GM19025 (cell line): Measurements from ENCODE around the gene SMPD4.
"Not testable (repeated sequence)": the region's sequence is repeated elsewhere in the genome, so short reads cannot be mapped to it uniquely, and the experiment has no call there.

Experiments
- ATAC-seq: cut with Tn5 transposase; IDR thresholded peaks from one replicate; pipeline ENCODE4 v1.9.1; 2021; ENCODE audit warnings: mild to moderate bottlenecking, low read depth, moderate library complexity; ENCODE audit not compliant: unreplicated experiment

Gene SMPD4

DNA sequence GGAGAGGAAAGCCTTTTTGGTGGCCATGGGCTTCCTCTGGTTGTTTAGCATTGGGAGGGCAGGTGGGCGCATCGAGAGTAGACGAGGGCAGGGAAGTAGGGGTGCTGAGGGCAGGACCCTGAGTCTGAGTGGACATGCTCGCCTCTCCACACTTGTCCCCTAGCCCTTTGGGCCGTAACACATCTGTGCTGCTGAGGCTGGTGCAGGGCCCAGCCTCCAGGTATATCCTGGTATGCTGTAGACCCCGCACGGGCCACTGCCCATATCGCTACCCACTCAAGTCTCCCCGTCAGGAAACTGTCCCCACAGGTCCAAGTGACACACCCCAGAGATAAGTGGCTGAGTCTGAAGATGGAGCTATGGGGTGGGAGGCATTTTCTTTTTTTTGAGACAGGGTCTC lies 22.8 kb downstream of the SMPD4 start:
- no peak for ATAC-seq

DNA sequence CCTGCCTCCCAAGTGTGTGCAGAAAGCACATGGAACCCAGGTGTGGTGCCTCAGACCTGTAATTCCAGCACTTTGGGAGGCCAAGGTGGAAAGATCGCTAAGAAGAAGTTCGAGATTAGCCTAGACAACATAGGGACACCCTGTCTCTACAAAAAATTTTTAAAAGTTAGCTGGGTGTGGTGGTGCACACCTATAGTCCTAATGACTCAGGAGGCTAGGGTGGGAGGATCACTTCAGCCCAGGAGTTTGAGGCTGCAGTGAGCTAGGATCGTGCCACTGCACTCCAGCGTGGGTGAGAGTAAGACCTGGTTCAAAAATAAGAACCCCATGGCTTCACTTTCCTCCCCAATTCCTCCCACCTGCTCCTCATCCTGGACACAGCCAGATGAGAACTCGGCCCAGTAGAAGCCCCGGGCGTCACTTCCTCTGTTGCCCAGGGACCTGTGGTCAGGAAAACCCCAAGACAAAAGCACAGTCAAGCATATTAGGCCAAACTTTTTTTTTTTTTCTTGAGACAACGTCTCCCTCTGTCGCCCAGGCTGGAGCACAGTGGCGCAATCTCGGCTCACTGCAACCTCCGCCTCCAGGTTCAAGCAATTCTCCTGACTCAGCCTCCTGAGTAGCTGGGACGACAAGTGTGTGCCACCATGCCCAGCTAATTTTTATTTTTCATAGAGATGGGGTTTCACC lies 23.4 kb downstream of the SMPD4 start:
- ATAC-seq, result peak; percentile 79

- peak; percentile 35 for ATAC-seq
Observed at GRCh38 chr2:130157354-130157753, 24.0 kb downstream of the SMPD4 start.

- no peak for ATAC-seq
Observed at GRCh38 chr2:130156624-130157004, 24.8 kb downstream of the SMPD4 start.

DNA sequence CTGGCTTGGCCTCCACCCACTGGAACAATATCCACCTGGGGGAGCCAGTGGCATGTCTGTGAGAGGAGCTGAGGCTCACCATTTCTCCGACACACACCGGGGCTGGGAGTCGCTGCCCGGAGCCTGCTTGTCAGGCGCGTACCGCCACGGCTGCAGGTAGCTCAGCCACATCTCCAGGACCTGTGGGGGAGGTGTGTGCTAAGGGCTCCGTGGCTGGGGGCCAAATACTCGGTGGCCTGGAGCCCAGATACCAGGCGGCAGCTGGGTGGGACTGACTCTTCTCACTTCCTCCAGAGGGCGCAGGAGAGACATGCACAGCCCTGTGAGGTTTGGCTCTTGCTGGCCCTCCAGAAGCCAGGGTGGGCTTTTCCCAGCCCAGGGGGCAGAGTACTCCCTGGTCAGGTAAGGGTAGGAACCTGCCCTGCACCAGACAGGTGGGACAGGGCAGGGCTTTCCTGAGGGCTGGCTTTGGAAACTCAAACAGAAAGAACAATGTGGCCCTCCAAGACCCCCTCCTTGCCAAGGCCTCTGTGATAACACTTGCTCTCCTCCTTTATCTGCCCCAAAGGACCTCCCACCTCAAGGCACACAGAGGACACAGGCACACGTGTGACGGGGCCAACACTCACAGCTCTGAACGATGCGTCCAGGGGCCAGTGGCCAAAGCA lies 25.3 kb downstream of the SMPD4 start:
- not testable (repeated sequence) for ATAC-seq

DNA sequence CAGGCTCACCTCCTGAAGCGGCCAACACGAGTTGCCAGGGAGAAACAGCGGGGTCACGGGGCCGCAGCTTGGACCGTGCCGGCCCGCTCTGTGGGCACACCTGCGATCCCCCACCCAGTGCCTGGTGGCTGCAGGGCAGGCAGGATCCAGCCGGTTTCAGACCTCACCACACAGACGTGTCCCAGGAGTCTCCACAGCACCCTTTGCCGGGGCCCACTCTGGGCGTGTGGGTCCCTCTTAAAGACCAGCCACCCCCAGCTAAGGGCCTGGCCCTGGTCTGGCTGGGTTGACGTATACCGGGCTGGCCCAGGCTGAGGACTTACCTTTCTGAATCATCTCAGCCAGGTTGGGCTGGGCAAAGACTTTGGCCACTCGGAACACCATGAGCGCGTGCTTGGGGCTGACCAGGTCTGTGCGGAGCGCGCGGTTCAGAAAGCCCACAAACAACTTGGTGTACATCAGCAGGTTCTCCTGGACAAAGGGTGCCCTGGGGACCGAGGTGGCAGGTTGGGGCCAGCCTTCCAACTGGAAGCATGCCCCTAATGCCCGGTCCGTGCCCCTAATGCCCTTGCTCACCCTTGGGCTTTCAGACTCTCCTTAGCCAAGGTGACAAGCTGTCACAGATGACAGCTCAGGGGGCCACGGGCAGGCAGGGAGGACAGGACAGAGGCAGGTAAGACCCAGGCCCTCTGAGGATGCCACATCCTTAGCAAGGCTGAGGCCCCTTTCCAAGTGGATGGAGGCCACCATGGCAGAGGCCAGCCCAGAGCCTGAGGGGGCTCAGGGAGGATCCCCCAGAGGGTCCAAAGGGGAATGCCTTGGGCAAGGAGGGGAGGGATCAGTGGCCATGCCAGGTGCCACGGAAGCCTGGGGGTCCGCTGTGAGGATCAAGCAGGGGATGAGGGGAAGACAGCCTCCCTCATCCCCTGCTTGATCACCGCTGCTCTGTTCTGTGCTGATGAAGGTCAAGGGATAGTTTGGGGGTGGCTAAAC lies 26.3 kb downstream of the SMPD4 start:
- no peak for ATAC-seq

- ATAC-seq, result not testable (repeated sequence)
Observed at GRCh38 chr2:130154423-130154770, 27.0 kb downstream of the SMPD4 start.

DNA sequence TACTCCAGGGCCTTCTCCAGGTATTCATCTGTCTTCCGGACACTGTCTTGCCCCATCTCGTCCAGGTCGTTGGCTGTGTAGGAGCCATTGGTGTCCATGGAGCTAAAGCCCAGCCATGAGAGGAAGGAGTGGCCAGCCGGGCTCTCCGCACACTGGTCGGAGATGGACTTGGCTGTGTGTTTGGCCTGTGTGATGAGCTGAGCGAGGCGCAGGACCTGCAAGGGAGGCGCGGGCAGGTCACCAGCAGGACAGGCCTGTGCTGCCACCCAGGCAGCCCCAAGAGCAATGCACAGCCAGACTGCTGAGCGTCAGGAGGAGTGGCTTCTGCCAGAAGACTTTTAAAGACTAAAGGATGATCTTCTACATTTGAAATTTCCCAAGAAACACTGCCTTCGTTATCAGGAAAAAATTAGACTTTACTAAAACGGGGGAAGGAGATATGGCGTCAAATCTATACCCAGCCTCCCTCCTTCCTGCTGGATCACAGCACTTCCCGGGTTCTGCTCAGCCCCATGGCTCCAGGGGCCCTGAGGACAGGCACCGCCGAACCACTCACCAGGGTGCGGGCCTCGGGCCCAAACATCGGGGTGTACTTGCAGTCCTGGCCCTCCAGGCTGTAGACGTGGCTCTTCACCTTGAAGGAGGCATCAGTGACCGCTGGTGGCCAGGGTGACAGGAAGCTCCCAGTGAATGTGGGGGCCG lies 27.5 kb downstream of the SMPD4 start:
- not testable (repeated sequence) for ATAC-seq

DNA sequence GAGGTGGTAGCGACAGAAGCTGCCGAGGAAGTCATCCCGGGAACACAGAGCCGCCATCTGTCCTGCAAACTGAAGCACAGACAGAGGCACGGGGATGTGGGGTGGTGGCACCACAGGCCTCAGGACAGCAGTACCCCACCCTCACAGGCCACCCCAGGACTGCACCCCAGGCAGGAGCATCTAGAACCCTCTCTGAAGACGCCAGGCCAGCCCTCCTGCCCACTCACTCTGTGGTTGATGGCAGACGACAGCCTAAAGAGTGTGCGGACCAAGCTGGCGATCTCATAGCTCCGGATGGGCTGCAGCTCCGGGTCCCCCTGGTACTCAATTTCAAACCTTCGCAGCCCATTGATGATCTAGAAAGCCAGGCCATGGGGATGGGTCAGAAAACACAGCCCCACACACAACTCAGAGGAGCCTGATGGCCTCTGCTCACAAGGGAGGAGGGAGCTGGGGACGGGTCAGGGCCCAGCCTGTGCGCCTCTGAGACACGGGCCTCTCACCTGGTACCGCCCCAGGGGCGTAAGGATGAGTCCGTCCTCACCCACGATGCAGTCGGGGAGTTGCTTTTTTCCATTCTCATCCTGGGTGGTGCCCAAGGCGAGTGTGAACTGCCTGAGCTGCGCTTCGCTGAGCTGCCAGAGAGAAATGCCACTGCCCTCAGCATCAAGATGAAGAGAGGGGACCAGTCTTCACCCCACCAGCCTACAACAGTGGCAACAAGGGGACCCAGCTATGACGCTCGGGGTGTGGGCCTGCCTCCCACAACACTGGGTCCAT lies 28.4 kb downstream of the SMPD4 start:
- no peak for ATAC-seq

DNA sequence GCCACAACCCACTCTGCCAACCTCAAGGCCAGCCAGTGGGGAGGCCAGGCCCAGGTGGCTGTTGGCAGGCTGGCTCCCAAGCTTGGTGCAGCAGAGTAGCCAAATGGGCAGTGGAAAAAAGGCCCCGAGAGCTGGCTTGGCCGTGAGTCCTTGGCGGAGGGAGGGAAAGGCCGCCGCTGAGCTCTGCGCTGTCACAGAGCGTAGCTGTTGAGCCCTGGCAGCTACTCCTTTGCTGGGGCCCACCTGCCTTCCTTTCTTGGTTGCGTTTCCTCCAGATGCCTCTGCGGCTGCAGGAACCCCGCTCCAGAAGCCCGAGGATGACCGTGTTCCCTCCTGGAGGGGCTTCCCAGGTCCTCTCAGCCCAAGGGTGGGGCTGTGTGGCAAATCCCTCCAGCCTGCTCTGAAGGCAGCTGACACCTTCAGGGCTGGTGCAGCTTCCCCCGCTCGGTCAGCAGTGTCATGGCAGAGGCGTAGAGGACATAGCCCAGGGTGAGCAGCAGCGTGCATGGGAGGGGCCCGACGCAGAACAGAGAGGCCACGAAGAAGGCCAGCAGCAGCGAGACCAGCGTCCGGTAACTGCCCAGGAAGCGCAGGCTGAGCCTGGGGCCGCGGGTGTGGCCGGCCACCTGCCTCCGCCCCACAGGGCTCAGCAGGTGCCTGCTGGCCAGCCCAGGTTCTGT lies 29.1 kb downstream of the SMPD4 start:
- ATAC-seq, result not testable (repeated sequence)

DNA sequence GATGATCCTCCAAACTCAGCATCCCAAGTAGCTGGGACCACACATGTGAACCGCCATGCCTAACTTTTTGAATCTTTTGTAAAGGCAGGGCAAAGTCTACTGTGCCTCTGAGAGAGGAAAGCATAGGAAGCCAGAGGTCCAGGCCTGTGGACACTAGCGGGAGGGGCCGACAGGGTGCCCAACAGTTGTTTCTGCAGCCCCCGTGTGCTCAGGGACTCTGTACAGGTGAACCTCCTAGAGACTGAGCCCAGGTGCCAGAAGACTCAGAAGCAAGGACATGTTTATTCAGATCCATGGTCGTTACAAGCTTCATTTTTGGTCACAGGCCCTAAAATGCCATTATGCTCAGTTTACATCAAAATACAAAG lies 30.3 kb downstream of the SMPD4 start:
- not testable (repeated sequence) for ATAC-seq

DNA sequence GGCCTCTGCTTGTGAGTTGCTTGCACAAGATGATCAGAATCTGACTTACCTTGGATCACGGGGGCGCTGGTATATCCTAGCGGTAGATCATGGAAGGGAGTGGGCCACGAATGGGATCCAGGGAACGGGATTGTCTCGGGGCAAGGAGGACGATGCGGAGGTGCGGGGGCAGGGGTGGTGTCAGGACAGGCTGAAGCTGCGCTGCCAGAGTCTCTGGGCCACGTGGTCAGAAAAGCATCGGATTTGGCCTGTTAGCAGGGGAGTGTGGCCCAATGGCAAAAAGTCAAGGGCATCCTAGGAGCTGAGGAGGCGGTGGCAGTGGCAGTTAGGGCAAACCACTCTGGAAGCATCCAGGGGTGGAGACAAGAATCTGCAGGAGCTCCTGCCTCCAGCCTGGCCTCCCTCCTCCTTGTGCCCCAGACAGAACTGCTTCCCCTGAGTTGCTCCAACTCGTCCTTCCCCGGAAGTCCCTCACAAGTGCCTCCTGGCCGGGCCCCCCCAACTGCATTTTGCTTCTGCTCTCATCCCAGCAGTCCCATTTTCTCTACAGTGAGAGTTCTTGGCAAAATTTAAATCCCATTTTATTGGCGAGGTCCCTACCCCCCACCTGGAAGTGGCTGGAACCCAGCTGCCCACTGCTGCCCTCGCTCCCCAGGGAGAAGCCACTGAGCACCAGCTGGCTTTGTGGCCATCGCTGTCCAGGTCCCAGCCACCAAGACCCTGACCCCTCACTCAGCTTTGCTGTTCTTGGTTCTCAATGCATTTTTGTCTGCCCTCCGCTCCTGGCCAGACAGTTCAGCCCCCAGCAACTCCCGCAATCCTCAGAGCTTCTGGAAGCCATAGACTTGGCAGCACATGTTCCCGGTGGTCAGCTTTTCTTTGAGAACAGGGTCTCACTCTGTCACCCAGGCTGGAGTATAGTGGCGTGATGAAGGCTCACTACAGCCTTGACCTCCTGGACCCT lies 30.9 kb downstream of the SMPD4 start:
- no peak for ATAC-seq

DNA sequence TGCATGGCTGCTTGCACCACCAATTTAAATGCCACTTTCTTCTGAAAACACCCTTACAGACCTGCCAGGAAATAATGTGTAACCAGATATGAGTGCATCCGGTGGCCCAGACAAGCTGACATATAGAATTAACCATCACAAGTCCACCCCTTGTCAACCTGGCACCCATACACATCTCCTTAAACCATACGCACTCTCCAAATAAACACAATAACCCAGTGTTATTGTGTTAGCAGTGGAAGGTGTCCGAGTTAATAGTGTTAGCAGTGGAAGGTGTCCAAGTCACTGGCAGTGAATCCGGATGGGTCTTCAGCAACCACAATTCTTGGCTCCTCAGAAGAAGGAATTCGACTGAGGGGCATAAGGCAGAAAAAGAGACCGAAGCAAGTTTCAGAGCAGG lies 32.9 kb downstream of the SMPD4 start:
- not testable (repeated sequence) for ATAC-seq

DNA sequence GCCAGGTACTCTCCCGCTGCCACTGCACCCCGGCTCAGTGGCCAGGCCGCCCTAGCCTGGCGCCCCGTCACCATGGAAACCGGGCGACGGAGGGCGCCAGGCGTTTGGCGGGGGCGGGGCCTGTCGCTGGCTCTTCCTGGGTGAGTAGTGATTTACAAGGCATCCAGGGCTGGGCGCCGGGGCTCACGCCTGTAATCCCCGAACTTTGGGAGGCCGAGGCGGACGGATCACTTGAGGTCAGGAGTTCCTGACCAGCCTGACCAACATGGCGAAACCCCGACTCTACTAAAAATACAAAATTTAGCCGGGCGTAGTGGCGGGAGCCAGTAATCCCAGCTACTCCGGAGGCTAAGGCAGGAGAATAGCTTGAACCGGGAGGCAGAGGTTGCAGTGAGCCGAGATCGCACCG lies 36.4 kb downstream of the SMPD4 start, which contains the start of gene CCDC74B:
Gene CCDC74B (minus strand): TSS at position 107 of the 409 bp plus-strand sequence. CDS start 116 bp downstream, outside the sequence.
- ATAC-seq, result peak; percentile 96

DNA sequence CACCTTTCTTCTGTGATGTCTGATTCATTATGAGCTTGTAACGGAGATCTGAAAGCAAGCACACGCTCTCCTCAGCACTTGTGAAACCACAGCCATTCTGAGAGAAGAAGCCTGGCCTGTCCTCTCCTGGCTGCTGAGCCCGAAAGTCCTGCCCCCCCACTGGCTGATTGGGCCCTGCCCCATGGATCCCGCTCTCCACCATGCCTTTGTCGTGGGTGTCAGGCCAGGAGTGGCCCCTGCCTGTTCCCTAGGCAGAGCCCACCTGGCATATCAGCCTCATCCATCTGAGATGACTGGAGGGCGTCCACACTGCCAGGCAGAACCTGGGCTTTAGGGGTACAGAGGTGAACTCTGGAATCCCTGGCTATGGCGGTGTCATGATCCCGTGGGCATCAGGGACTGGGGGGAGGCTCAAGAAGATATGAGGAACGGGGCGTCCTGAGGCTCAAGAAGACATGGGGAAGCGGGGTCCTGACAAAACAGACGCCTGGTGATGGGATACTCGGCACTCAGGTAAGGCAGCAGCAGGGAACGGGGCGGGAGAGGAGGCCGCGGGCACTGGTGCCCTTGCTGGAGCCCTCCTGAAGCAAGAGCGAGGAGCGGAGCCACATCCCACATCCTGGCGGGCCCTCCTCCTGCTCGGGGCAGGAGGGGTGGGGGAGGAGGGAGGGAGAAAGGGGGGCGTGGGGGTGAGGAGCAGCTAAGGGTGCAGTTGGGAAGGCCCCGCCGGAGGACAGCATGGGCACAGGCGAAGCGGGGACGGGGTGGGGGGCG lies 37.9 kb downstream of the SMPD4 start:
- ATAC-seq, result not testable (repeated sequence)

DNA sequence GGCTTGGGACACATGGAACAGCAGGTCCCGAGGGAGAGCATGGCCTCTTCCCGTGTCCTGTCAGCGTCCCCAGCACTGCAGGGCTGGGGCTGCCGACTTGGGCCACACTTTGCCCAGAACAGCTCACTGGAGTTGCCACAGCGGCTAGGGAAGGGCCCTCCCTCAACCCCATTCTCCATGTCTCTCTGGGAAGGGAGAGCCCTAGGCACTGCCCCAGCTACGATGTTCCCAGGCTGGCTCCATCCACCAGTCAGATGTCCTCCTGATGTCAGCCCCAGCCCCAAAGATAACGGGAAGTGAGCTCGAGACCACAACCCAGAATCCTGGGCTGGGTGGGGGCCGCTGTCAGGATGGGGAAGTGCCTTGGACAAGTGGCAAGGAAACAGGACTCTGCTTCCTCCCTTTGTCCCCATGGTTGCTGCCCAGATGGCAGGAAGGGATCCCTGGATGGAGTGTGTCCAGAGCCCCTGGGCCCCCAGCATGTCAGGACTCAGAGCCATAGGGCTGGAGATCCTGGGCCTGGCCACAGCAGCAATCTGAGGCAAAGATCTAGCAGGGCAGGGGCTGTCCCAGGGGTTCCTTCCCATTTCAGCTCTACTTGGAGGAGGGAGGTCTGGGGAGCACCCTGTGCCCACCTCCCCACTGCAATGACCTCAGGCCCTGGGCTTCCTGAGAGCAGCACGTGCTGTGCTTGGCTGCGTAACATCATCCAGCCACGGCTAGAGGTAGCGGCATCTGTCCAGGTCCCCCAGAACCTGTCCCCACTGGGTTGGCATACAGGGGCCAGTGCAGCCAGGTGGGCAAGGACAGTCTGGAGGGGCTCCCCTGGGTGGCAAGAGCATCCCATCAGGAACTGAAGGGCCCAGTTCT lies 38.8 kb downstream of the SMPD4 start:
- ATAC-seq, result not testable (repeated sequence)
